K562 (cell line): ENCODE results near the gene SPATA2L. TPM values are rescaled to one million over a fixed set of nuclear protein-coding genes. Genes with fewer than 3 reads are reported as not detected.
A peak's percentile ranks its signal among the peaks of the same experiment; 100 is the strongest.

Experiments
- ARID1B ChIP-seq: fragments of 450-650 bp; IDR thresholded peaks from 2 replicates; pipeline ENCODE4 v1.6.1; 2016; ENCODE audit warnings: antibody characterized with exemption, mild to moderate bottlenecking, inconsistent platforms
- CEBPB ChIP-seq: fragments of 450-650 bp; IDR thresholded peaks from 2 replicates; pipeline ENCODE4 v1.6.1; 2016; ENCODE audit warnings: missing genetic modification characterization, missing compliant biosample characterization
- CHD4 ChIP-seq: fragments of 200-600 bp; sonication (generic); IDR thresholded peaks from 3 replicates; pipeline ENCODE4 v1.6.1; 2012; ENCODE audit warnings: low read depth, mild to moderate bottlenecking, mixed read lengths, low read length, inconsistent platforms; ENCODE audit not compliant: insufficient read depth, insufficient replicate concordance, poor library complexity, severe bottlenecking
- CXXC5 ChIP-seq: fragments of 250-450 bp; sonication (Bioruptor Pico); IDR thresholded peaks from 2 replicates; pipeline ENCODE4 v1.8.0; 2022; ENCODE audit warnings: inconsistent platforms, mild to moderate bottlenecking, moderate library complexity
- GATAD2A ChIP-seq: fragments of 450-650 bp; IDR thresholded peaks from 2 replicates; pipeline ENCODE4 v1.6.1; 2017
- MECOM ChIP-seq: fragments of 250-450 bp; sonication (Bioruptor Pico); IDR thresholded peaks from 2 replicates; pipeline ENCODE4 v1.8.0; 2022; ENCODE audit warnings: inconsistent platforms
- MTA1 ChIP-seq: fragments of 450-650 bp; IDR thresholded peaks from 2 replicates; pipeline ENCODE4 v1.6.1; 2017; ENCODE audit warnings: borderline replicate concordance
- POLR2A ChIP-seq: fragments of 450-650 bp; conservative IDR thresholded peaks from 2 replicates; pipeline ENCODE4 v1.6.1; 2016
- PRMT5 ChIP-seq: sonication (generic); formaldehyde crosslinking; IDR thresholded peaks from 2 replicates; pipeline ENCODE4 v1.5.0; 2020; ENCODE audit warnings: missing genetic modification reagents
- SMARCA5 ChIP-seq: fragments of 450-650 bp; IDR thresholded peaks from 2 replicates; pipeline ENCODE4 v1.6.1; 2016
- STAT5B ChIP-seq: fragments of 250-450 bp; sonication (Bioruptor Pico); IDR thresholded peaks from 2 replicates; pipeline ENCODE4 v1.8.0; 2021; ENCODE audit warnings: mild to moderate bottlenecking, inconsistent platforms
- TOE1 ChIP-seq, 2 experiments: fragments of 450-650 bp in 1 of 2; sonication (generic) in 1 of 2; formaldehyde crosslinking in 1 of 2; IDR thresholded peaks; 2 replicates each; pipeline versions ENCODE4 v1.7.1 to v1.8.0; 2016 to 2022; ENCODE audit warnings: borderline replicate concordance in 2 of 2, mild to moderate bottlenecking in 2 of 2, antibody characterized with exemption in 1 of 2, inconsistent platforms in 1 of 2, low read depth in 1 of 2, missing genetic modification reagents in 1 of 2, moderate library complexity in 1 of 2
- ZNF561 ChIP-seq: fragments of 450-650 bp; formaldehyde crosslinking; conservative IDR thresholded peaks from 2 replicates; pipeline ENCODE4 v1.4.0; 2020; ENCODE audit warnings: mild to moderate bottlenecking, moderate library complexity
- ZNF583 ChIP-seq: fragments of 250-450 bp; sonication (Bioruptor Pico); IDR thresholded peaks from 2 replicates; pipeline ENCODE4 v1.4.0; 2020
- ZNF586 ChIP-seq: fragments of 450-650 bp; formaldehyde crosslinking; conservative IDR thresholded peaks from 2 replicates; pipeline ENCODE4 v1.4.0; 2020; ENCODE audit warnings: mild to moderate bottlenecking, moderate library complexity
- polyA plus RNA-seq, 8 experiments: library from polyadenylated mRNA; depleted of rRNA in 4 of 8; stranded (reverse) in 5 of 8; unstranded in 3 of 8; fragments of >200 nt; fragmentation: Nextera tagmentation in 2 of 8; fragmentation: Illumina TruSeq in 1 of 8; extraction: Ambion mirVana in 2 of 8; extraction: Trizol in 1 of 8; gene quantifications; 2 replicates each; pipeline versions ENCODE4 v1.2.1 to v1.2.3, GENCODE V29; 2011 to 2014; ENCODE audit warnings: inconsistent platforms in 1 of 8, missing spikeins in 1 of 8
- total RNA-seq, 7 experiments: library from RNA; depleted of rRNA in 6 of 7; stranded (reverse); fragments of >200 nt in 6 of 7; fragmentation: Illumina TruSeq in 2 of 7; extraction: Trizol in 2 of 7; gene quantifications; 2 replicates each; pipeline versions ENCODE4 v1.2.1 to v1.2.3, GENCODE V29; 2011 to 2021; ENCODE audit warnings: low replicate concordance in 1 of 7
- TF ChIP-seq, protein P1 (sequence below): sonication (generic); formaldehyde crosslinking; IDR thresholded peaks from 2 replicates; pipeline ENCODE4 v1.8.0; 2022; ENCODE audit warnings: mild to moderate bottlenecking, missing genetic modification reagents, borderline replicate concordance
- TF ChIP-seq, protein P2 (sequence below), 2 experiments: fragments of 450-650 bp in 1 of 2; sonication (generic) in 1 of 2; formaldehyde crosslinking; conservative IDR thresholded peaks; 2 replicates each; pipeline versions ENCODE4 v1.4.0 to v1.8.1; 2020 to 2022; ENCODE audit warnings: mild to moderate bottlenecking in 1 of 2, missing genetic modification reagents in 1 of 2
- TF ChIP-seq, protein P3 (sequence below): IDR thresholded peaks from 2 replicates; pipeline ENCODE4 v1.6.1; 2011; ENCODE audit not compliant: insufficient read length; ENCODE audit errors: extremely low read depth
- TF ChIP-seq, protein P4 (sequence below): sonication (generic); formaldehyde crosslinking; IDR thresholded peaks from 2 replicates; pipeline ENCODE4 v1.8.1; 2023; ENCODE audit warnings: missing genetic modification reagents, mild to moderate bottlenecking, borderline replicate concordance

The SPATA2L gene
- total and polyA plus RNA-seq, 9 of the 15 experiments (the other 6 are each of a cell fraction or from before 2014, with no cell fraction given): 0.13 to 19.2 (median 4.8) TPM; not detected in 1

DNA sequence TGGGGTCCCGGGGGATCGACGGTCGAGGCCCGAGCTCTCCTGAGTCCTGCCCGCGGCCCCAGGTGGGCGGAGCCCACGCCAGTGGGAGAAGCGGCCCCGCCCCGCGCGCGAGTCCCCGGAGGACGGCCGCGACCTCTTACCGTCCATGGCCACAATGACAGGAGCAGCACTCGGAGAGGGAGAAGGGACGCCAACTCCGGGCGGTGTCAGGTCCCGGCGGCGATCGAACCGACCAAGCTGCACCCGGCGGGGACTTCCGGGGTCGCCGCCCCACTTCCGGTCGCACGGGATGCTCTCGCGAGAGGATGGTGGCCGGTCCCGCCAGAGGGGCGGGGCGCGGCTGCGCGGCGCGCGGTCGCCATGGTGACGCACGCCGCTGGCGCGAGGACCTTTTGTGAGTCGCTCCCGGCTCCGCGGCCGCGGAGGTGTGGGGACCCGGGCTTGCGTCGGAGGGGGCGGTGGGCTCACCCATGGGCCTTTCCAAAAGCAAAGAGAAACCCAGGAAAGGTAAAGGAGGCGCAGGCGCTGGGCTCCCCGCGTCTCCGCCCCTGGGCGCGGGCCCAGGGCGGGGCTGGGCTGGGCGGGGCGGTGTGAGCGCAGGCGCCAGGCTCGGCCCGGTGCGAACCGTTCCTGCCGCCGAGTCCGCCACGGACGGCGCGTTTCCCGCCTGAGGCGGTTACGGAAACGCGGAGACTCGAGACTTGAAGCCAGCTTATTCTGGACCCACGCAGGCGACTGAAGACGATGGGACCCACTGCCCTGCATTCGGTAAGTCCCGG, 43.9 kb downstream of the SPATA2L start, which contains the start of the genes CHMP1A and SPATA33 (continued):
- TF ChIP-seq, protein P1, sequence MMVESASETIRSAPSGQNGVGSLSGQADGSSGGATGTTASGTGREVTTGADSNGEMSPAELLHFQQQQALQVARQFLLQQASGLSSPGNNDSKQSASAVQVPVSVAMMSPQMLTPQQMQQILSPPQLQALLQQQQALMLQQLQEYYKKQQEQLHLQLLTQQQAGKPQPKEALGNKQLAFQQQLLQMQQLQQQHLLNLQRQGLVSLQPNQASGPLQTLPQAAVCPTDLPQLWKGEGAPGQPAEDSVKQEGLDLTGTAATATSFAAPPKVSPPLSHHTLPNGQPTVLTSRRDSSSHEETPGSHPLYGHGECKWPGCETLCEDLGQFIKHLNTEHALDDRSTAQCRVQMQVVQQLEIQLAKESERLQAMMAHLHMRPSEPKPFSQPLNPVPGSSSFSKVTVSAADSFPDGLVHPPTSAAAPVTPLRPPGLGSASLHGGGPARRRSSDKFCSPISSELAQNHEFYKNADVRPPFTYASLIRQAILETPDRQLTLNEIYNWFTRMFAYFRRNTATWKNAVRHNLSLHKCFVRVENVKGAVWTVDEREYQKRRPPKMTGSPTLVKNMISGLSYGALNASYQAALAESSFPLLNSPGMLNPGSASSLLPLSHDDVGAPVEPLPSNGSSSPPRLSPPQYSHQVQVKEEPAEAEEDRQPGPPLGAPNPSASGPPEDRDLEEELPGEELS: no peak; the same call in 1 of the 2 replicates
- TF ChIP-seq, protein P2, sequence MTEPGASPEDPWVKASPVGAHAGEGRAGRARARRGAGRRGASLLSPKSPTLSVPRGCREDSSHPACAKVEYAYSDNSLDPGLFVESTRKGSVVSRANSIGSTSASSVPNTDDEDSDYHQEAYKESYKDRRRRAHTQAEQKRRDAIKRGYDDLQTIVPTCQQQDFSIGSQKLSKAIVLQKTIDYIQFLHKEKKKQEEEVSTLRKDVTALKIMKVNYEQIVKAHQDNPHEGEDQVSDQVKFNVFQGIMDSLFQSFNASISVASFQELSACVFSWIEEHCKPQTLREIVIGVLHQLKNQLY (CRISPR knock-in tag; conservative IDR thresholded peaks at IDR 0.05): 0 out of 4 replicates have a peak, but pooled peaks of 1 of the 2 experiments have one; percentile 56
- TF ChIP-seq ZNF586: no peak
- no peak for TF ChIP-seq ARID1B
- no peak for TF ChIP-seq ZNF561 (CRISPR knock-in tag)
- TF ChIP-seq, protein P3, sequence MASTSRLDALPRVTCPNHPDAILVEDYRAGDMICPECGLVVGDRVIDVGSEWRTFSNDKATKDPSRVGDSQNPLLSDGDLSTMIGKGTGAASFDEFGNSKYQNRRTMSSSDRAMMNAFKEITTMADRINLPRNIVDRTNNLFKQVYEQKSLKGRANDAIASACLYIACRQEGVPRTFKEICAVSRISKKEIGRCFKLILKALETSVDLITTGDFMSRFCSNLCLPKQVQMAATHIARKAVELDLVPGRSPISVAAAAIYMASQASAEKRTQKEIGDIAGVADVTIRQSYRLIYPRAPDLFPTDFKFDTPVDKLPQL: no peak
- TF ChIP-seq, protein P4, sequence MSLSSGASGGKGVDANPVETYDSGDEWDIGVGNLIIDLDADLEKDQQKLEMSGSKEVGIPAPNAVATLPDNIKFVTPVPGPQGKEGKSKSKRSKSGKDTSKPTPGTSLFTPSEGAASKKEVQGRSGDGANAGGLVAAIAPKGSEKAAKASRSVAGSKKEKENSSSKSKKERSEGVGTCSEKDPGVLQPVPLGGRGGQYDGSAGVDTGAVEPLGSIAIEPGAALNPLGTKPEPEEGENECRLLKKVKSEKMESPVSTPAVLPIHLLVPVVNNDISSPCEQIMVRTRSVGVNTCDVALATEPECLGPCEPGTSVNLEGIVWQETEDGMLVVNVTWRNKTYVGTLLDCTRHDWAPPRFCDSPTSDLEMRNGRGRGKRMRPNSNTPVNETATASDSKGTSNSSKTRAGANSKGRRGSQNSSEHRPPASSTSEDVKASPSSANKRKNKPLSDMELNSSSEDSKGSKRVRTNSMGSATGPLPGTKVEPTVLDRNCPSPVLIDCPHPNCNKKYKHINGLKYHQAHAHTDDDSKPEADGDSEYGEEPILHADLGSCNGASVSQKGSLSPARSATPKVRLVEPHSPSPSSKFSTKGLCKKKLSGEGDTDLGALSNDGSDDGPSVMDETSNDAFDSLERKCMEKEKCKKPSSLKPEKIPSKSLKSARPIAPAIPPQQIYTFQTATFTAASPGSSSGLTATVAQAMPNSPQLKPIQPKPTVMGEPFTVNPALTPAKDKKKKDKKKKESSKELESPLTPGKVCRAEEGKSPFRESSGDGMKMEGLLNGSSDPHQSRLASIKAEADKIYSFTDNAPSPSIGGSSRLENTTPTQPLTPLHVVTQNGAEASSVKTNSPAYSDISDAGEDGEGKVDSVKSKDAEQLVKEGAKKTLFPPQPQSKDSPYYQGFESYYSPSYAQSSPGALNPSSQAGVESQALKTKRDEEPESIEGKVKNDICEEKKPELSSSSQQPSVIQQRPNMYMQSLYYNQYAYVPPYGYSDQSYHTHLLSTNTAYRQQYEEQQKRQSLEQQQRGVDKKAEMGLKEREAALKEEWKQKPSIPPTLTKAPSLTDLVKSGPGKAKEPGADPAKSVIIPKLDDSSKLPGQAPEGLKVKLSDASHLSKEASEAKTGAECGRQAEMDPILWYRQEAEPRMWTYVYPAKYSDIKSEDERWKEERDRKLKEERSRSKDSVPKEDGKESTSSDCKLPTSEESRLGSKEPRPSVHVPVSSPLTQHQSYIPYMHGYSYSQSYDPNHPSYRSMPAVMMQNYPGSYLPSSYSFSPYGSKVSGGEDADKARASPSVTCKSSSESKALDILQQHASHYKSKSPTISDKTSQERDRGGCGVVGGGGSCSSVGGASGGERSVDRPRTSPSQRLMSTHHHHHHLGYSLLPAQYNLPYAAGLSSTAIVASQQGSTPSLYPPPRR (CRISPR knock-in tag): no peak
- TF ChIP-seq PRMT5: no peak
- no peak for TF ChIP-seq MECOM (CRISPR knock-in tag)
- TF ChIP-seq STAT5B (CRISPR knock-in tag): no peak
- TF ChIP-seq CHD4: no peak
- no peak for TF ChIP-seq MTA1
- 0 out of 2 replicates have a peak, but pooled peaks have one; percentile 46 for TF ChIP-seq ZNF583
- TF ChIP-seq SMARCA5: no peak
- no peak for TF ChIP-seq CEBPB (tag)
- TF ChIP-seq GATAD2A: no peak
- TF ChIP-seq TOE1 (IDR thresholded peaks at IDR 0.05; ENCODE audit: borderline replicate concordance): no peak
- no peak for TF ChIP-seq TOE1 (CRISPR knock-in tag; IDR thresholded peaks at IDR 0.05; ENCODE audit: borderline replicate concordance, low read depth)
- peak; percentile 91 for TF ChIP-seq CXXC5
- TF ChIP-seq POLR2A: peak; percentile 79
